HG03159 (cell line): Measurements from ENCODE around the gene RERE.

Source experiments
- ATAC-seq: cut with Tn5 transposase; IDR thresholded peaks from one replicate; pipeline ENCODE4 v1.9.1; 2021; ENCODE audit warnings: mild to moderate bottlenecking, moderate library complexity; ENCODE audit not compliant: unreplicated experiment

The RERE gene

GRCh38 chr1:8418301-8418700 is 399.1 kb downstream of the RERE start:
- no peak for ATAC-seq

- no peak for ATAC-seq
Measured at GRCh38 chr1:8417625-8418024, 399.8 kb downstream of the RERE start.

GRCh38 chr1:8416881-8417280 is 400.6 kb downstream of the RERE start:
- no peak for ATAC-seq

GRCh38 chr1:8415526-8416278 is 401.7 kb downstream of the RERE start:
- ATAC-seq: no peak

- ATAC-seq: no peak
Measured at GRCh38 chr1:8412183-8412831, 405.1 kb downstream of the RERE start.

- no peak for ATAC-seq
Measured at GRCh38 chr1:8411803-8412182, 405.6 kb downstream of the RERE start.

GRCh38 chr1:8410791-8411190 is 406.6 kb downstream of the RERE start:
- no peak for ATAC-seq

GRCh38 chr1:8409606-8410005 is 407.8 kb downstream of the RERE start:
- no peak for ATAC-seq

- ATAC-seq: no peak
Measured at GRCh38 chr1:8409106-8409505, 408.3 kb downstream of the RERE start.

GRCh38 chr1:8408151-8408839 is 409.1 kb downstream of the RERE start:
- no peak for ATAC-seq

GRCh38 chr1:8407652-8408051 is 409.8 kb downstream of the RERE start:
- no peak for ATAC-seq

- no peak for ATAC-seq
Measured at GRCh38 chr1:8406960-8407359, 410.5 kb downstream of the RERE start.

GRCh38 chr1:8406011-8406410 is 411.4 kb downstream of the RERE start:
- ATAC-seq: no peak

GRCh38 chr1:8404460-8405370 is 412.7 kb downstream of the RERE start:
- ATAC-seq: no peak

- no peak for ATAC-seq
Measured at GRCh38 chr1:8402109-8402710, 415.2 kb downstream of the RERE start.

GRCh38 chr1:8398677-8399076 is 418.8 kb downstream of the RERE start:
- no peak for ATAC-seq

GRCh38 chr1:8398086-8398485 is 419.4 kb downstream of the RERE start:
- no peak for ATAC-seq

- peak; percentile 49 for ATAC-seq
Measured at GRCh38 chr1:8397511-8397910, 419.9 kb downstream of the RERE start.

- ATAC-seq: peak; percentile 47
Measured at GRCh38 chr1:8396786-8397406, 420.5 kb downstream of the RERE start.
